Activated CD8-positive, alpha-beta T cell treated with anti-CD3 and anti-CD28 coated beads for 36 hours (primary cell): ENCODE data around the gene GAS2L1. TPM values are rescaled to one million over a fixed set of nuclear protein-coding genes. Genes with fewer than 3 reads are reported as not detected.
A peak's percentile ranks its signal among the peaks of the same experiment; 100 is the strongest.

ENCODE experiments used
- ATAC-seq: fragments of 200-7000 bp; cut with Tn5 transposase; one replicate; pipeline ENCODE4 v1.10.0; 2021; ENCODE audit warnings: mild to moderate bottlenecking, moderate library complexity
- CTCF ChIA-PET: fragments of 350-600 bp; sonication (Branson Sonifier 250); formaldehyde crosslinking; loops from one replicate; lab custom pipeline; 2021; ENCODE audit warnings: antibody characterized with exemption; lab: Charles Lee
- POLR2A ChIA-PET: fragments of 350-600 bp; sonication (Branson Sonifier 250); formaldehyde crosslinking; loops from one replicate; lab custom pipeline; 2021; ENCODE audit warnings: antibody characterized with exemption; lab: Charles Lee
- DNase-seq: peaks from one replicate; pipeline ENCODE4 v3.0.0-alpha.2; 2020
- H3K27ac Mint-ChIP-seq: one replicate; pipeline ENCODE4 v1.8.0; 2021; ENCODE audit warnings: mild to moderate bottlenecking, mixed read lengths
- H3K27me3 Mint-ChIP-seq: one replicate; pipeline ENCODE4 v1.8.0; 2021; ENCODE audit warnings: mixed read lengths
- H3K36me3 Mint-ChIP-seq: one replicate; pipeline ENCODE4 v1.8.0; 2021; ENCODE audit warnings: low read depth, mixed read lengths
- H3K4me1 Mint-ChIP-seq: one replicate; pipeline ENCODE4 v1.8.0; 2021; ENCODE audit warnings: low read depth, mixed read lengths
- H3K4me3 Mint-ChIP-seq: one replicate; pipeline ENCODE4 v1.8.0; 2021; ENCODE audit warnings: mild to moderate bottlenecking, moderate library complexity, mixed read lengths
- H3K9me3 Mint-ChIP-seq: one replicate; pipeline ENCODE4 v1.8.0; 2021; ENCODE audit warnings: mixed read lengths
- CTCF ChIP-seq: fragments of 200-600 bp; IDR thresholded peaks from one replicate; pipeline ENCODE4 v1.8.0; 2022; ENCODE audit warnings: antibody characterized with exemption, mild to moderate bottlenecking
- intact Hi-C: fragments of 100-400 bp; cut with micrococcal nuclease; formaldehyde crosslinking; loops from one replicate; pipeline ENCODE4 v1.10.0; 2022
- microRNA-seq: library from miRNA; unstranded; fragments of <30 nt; microRNA quantifications from one replicate; pipeline ENCODE4 v1.2.0, GENCODE V29; 2022; ENCODE audit warnings: borderline microRNAs expressed, borderline replicate concordance
- total RNA-seq, 2 experiments: library from RNA; stranded (reverse); gene quantifications; one replicate each; pipeline ENCODE4 v1.2.3, GENCODE V29; 2021

Gene GAS2L1
- total RNA-seq, 2 experiments from 2014 or later, result 0.36 to 1.1 TPM

DNA sequence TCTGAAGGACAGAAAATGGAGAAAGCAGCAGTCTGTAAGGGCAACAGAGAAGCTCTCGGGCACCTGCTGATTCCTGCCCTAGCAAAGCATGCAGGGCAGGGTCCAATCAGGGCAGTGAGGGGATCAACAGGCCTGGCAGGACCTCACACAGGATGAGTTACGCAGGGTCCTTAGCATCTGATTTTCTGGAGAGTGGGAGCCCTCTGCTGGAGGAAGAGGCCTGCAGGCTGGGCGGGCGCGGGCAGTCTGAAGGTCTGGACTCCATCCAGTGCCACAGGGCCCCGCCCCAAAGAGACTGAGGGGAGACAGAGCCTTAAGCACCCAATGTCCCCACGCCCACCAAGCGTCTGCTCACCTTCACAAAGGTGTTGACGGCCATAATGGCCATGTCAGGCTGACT lies 53.0 kb downstream of the GAS2L1 start:
- Mint-ChIP-seq H3K27ac (no peak overlapping the region), H3K4me1 (no peaks in the 10 kb centered on the region), H3K9me3 (no peaks in the 10 kb centered on the region), H3K4me3 (no peak overlapping the region), H3K36me3 (peaks cover 28% of the 10 kb centered on the region), H3K27me3 (no peaks in the 10 kb centered on the region)
- TF ChIP-seq CTCF, result no peak
- ChIA-PET POLR2A (no interaction called here), CTCF (no interaction called here)
- no peak for ATAC-seq
- intact Hi-C loops, result no loop called here
- DNase-seq, result no peak

Small RNAs within 50 kb of the gene (microRNA-seq; reads per million reads assigned to microRNA genes)
- 36.6 reads per million, percentile 53 among the genes with 10 or more reads in this experiment for gene MIR3653

Other genes starting within 250 kb of the GAS2L1 start
- not detected for gene C22orf31, start 244.8 kb upstream of the GAS2L1 start, total RNA-seq
- gene KREMEN1, start 233.6 kb upstream of the GAS2L1 start, total RNA-seq, result under 1 TPM; 0.11 to 0.43 TPM
- under 1 TPM in 1 of 2 experiments, not detected in 1; 0.14 TPM for gene EMID1, start 100.8 kb upstream of the GAS2L1 start, total RNA-seq
- gene RHBDD3, start 38.7 kb upstream of the GAS2L1 start, total RNA-seq, result 10 to 100 TPM; 24.5 to 25.4 TPM
- gene EWSR1, start 38.4 kb upstream of the GAS2L1 start, total RNA-seq, result 100 to 1,000 TPM; 307 to 315 TPM
- under 1 TPM in 1 of 2 experiments, not detected in 1; 0.56 TPM for gene RASL10A, start 9.0 kb downstream of the GAS2L1 start, total RNA-seq
- 10 to 100 TPM; 57.5 to 59.0 TPM for gene AP1B1, start 81.9 kb downstream of the GAS2L1 start, total RNA-seq
- not detected for gene RFPL1, start 131.9 kb downstream of the GAS2L1 start, total RNA-seq
- 1 to 10 TPM; 7.5 to 8.6 TPM for gene NEFH, start 173.6 kb downstream of the GAS2L1 start, total RNA-seq
- 10 to 100 TPM; 48.7 to 57.3 TPM for gene THOC5, start 247.1 kb downstream of the GAS2L1 start, total RNA-seq